KOPT-K1 (cell line): Measurements from ENCODE around the gene PTPRH.
"Not testable (repeated sequence)": the region's sequence is repeated elsewhere in the genome, so short reads cannot be mapped to it uniquely, and the experiment has no call there.

Experiments
- H3K27ac ChIP-seq: fragments of 200-600 bp; sonication (generic); 2 replicates; pipeline ENCODE4 v1.5.1; 2016; ENCODE audit warnings: antibody characterized with exemption, mild to moderate bottlenecking, low read depth, low read length; ENCODE audit not compliant: poor library complexity, severe bottlenecking
- H3K36me3 ChIP-seq: fragments of 200-600 bp; sonication (generic); 2 replicates; pipeline ENCODE4 v1.5.1; 2017; ENCODE audit warnings: antibody characterized with exemption, mild to moderate bottlenecking, low read length, moderate library complexity; ENCODE audit not compliant: insufficient read depth
- H3K9me3 ChIP-seq: fragments of 200-600 bp; sonication (generic); 2 replicates; pipeline ENCODE4 v1.5.1; 2017; ENCODE audit warnings: antibody characterized with exemption, low read length, mild to moderate bottlenecking; ENCODE audit not compliant: insufficient read depth, poor library complexity, severe bottlenecking

Gene PTPRH

DNA sequence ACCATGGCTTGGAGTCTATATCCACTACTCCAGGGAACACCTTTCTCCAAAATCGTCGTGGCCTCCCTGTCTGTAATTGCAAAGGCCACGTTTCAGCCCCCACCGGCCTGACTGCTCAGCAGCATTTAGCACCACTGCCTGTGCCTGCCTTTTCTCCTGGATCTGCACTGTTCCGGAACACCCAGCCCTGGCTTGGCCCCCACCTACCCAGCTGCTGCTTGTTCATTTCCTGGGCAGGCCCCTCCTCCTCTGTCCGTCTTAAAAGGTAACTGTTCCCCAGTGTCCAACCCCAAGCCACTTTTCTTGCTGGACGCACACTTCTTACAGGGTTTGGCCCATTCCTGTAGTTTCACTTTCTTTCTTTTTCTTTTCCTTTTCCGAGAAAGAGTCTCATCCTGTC lies 20.7 kb downstream of the PTPRH start:
- no peaks in the 10 kb centered on the region for H3K36me3 ChIP-seq
- H3K27ac ChIP-seq, result no peak overlapping the region

DNA sequence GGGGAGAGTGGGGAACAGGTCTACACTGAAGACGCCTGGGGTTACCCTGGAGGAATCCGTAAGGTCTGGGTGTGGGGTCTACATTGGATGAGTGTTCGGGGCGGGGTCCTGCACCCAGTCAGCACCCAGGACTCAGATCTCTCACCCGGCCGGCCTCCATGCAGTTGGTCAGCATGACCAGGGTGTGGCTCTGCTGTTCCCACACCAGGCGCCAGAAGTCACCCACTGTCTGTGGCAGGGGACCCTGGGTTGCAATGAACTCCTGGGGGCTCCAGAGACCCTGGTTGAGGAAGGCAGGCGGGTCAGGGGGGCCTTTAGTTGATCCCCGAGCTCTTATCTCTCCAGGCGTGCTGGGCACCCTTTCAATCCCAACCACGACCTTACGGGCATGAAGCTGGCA lies 23.2 kb downstream of the PTPRH start:
- H3K27ac ChIP-seq, result no peak overlapping the region
- no peaks in the 10 kb centered on the region for H3K36me3 ChIP-seq
- H3K9me3 ChIP-seq, result no peaks in the 10 kb centered on the region

More for the DNA sequence above, 20.7 kb downstream of the PTPRH start:
- H3K9me3 ChIP-seq, result no peaks in the 10 kb centered on the region

DNA sequence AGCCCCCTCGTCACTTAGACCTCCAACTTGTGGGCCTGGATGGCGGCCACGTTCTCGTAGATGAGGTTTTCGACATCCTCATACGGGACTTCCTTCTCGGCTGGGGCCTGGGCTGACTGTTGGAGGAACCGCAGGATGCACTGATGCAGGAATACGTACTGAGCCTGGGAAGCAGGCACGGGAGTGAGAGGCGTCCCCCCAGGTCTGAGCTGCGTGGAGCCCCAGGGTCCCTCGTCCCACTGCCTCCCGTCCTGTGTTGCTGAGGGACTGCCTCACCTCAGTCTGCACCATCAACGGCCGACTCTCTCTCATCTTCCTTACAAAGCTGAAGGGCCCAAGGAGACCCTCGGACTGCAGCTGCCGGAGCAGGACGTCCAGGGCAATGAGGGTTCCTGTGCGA lies 27.6 kb downstream of the PTPRH start:
- H3K36me3 ChIP-seq, result no peaks in the 10 kb centered on the region
- H3K9me3 ChIP-seq, result no peaks in the 10 kb centered on the region
- H3K27ac ChIP-seq, result no peak overlapping the region

DNA sequence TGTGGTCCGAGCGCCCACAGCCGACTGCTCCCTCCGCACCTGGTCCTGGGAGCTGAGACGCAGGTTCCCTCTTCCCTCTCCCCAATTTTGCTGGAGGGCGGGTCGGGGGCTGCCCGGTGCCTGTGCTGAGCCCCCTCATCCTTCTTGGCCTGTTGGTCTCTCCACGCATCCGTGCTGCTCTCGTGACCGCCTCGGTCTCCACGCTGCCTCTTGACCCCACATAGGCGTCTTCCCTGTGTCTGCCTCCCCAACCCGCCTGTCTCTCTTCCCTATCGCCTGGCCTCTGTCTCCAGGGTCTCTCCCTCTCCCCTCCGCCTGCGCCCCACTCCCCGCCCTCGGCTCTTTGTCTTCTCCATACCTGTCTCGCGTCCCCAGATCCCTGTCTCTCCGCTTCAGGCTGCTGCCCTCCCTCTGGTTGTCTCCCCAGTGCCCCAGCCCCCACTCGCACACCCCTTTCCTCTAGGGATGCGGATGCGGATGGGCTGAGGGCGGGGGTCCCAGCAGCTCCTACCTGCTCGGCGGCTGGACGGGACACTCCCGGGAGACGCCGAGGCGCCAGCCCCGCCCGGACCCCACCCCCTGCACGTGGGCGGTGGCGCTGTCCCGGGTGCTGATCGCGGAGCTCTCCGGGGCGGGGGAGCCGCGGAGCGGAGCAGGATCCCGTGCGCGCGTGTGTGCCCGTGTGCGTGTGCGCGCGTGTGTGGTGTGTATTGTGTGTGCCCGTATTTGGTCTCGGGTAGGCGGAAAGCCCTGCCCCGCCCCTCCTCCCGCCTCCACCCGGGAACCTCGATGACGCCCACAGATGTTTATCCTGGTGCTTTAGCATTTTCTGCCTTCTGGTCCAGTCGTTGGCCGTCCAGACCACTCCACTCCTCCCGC lies 29.5 kb downstream of the PTPRH start, which contains the start of gene SYT5:
Gene SYT5, minus strand, starts transcription at position 684 of the 879 bp plus-strand sequence. CDS start 1,248 bp downstream, outside the sequence.
- H3K27ac ChIP-seq, result no peak within 1 kb of the TSS
- no peaks in the 10 kb centered on the region for H3K36me3 ChIP-seq
- peaks cover 6% of the 10 kb centered on the region for H3K9me3 ChIP-seq

DNA sequence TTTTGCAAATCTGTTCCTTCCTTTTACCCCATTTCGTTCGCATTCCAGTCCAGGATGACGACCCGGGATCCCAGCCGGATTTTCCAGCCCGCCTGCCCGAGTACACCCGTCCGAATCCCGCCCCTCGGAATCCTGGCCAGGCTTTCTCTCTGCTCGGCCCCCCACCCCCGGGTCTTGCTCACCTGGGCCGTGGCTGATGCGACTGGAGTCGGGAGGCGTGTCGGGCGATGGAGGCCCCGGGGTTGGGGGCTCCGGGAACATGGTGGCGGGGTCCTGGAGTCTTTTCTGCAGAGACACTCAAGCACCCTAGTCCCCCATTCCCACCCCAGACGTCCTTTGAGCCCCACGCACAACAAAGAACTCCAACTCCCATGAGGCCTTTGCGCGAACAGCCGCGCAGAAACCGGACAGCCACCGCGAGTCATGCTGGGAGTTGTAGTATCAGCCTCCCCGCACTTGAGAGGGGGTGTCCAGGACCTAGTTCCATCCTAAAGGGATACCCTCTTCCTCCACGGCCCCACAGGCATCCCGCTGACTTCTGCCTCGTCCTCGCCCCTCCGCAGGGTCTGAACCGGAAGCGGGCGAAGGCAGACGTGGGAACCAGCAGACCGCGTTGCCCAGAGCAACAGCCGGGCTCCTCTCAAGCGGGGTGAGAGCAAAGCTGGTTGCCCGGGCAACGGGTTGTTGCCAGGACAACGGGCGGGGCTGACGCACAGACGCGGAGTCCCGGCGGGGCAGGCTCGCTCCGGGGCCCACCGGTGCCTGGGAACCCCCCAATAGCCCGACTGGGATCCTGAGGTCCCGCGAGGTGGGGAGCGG lies 30.3 kb downstream of the PTPRH start:
- peaks cover 6% of the 10 kb centered on the region for H3K9me3 ChIP-seq
- no peaks in the 10 kb centered on the region for H3K36me3 ChIP-seq
- H3K27ac ChIP-seq, result no peak overlapping the region

DNA sequence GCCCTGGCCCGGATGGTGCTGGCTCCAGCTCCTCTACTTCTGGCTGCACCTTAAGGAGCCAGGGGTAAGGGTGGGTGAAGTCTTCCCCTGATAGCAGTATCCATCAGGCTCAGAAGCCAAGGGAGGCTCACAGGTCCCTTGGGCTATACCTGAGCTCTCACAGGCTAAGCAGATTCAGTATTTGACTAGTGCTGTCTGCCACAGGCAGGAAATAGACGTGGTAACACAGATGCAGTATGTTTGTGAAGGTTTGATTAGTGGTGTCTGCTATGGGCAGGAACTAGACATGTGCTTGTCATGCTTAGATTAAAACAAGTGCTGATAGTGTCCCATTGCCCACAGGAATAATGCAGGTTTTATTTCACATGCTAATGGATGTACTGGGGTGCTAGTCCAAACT lies 33.2 kb downstream of the PTPRH start:
- Histone ChIP-seq H3K27ac (no peak overlapping the region), H3K9me3 (peaks cover 6% of the 10 kb centered on the region), H3K36me3 (no peaks in the 10 kb centered on the region)

DNA sequence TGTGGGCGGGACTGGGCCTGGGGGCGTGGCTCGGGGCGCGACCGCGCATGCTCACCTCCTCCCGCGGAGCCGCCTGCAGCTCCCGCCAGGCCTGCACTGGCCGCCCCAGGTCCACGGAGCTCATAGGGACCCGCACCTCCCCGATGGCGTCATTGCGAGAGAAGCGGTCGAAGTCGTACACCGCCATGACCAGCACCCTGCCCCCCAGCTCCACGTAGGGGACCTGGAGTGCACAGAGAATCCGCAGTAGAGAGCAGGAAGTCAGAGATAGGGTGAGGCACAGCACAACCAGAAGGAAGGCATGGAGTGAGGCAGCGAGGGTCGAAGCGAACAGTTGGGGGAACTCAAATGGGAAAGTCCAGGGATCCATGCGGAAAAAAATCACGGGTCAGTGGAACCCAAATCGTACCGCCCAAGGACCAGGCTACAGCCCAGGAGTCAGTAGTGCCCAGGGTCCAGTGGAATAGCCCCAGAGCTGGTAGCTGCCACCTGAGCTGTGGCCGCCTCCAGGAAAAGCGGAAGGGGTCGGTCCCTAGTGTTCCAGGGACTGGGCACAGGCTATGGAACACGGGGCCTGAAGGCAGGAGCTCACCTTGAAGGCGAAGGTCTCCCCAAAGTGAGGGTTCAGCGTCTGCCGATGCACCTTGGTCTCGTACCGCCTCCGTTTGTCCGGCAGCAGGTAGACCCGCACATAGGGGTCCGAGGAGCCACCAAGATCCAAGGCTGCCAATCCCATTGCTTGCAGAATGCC lies 34.0 kb downstream of the PTPRH start:
- no peak overlapping the region for H3K27ac ChIP-seq
- no peaks in the 10 kb centered on the region for H3K36me3 ChIP-seq
- H3K9me3 ChIP-seq, result peaks cover 6% of the 10 kb centered on the region

DNA sequence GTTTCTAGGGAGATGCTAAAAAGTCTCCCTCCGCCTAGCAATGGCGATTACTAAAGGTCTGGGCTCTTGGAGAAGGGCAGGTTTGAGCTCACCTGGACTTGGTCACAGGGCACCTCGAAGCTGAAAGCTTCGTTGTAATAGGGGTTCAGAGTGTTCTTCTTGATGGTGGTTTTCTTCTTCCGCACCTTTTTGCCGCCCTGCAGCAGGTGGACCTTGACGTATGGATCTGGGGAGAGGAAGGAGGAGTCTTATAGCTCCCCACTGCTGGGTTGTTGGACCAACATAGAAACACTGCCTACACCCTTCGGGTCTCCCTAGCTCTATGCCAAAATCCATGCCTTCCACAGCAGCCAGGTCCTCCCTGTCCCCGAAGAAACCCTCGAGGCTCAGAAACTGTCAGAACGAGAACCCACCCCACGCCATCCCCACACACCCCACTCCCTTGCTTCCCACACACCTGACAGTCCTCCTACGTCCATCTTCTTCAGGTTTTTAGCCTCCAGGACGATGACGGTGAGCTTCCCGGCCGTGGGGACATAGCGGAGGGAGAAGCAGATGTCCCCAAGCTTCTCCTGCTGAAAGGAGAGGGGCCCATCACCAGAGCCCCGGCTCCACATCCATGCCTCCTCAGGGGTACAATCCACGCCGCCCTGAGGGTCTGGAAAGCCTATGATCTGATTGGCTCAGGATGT lies 34.7 kb downstream of the PTPRH start:
- peaks cover 6% of the 10 kb centered on the region for H3K9me3 ChIP-seq
- no peak overlapping the region for H3K27ac ChIP-seq

DNA sequence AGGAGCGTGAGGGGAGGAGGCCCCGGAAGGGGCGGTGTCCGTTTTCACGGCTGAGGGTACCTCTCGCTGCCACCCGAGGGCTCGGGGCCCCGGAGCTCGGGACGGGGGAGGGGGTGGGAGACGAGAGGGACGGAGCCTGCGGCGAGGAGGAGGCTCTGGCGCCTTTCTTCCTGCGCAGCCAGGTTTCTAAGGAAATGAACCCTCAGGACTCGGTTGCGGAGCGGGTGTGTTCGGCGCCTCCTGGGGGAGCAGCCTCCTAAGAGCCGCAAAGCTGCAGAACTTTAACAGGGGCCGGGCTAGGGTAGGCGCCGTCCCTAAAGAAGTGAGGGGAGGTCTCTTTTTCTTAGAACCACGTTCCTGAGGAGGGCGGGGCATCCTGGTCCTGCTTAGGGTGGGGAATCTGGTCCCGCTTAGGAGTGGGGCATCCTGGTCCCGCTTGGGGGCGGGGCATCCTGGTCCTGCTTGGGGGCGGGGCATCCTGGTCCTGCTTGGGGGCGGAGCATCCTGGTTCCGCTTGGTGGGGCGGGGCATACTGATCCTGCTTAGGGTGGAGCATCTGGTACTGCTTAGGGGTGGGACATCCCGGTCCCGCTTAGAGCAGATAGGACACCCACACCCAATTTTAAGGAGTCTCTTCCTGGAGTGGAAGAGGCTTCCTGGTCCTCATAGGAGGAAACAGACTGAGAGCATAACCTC lies 35.4 kb downstream of the PTPRH start:
- no peak overlapping the region for H3K27ac ChIP-seq
- peaks cover 6% of the 10 kb centered on the region for H3K9me3 ChIP-seq
- no peaks in the 10 kb centered on the region for H3K36me3 ChIP-seq

More for the DNA sequence above, 34.7 kb downstream of the PTPRH start:
- H3K36me3 ChIP-seq, result no peaks in the 10 kb centered on the region

DNA sequence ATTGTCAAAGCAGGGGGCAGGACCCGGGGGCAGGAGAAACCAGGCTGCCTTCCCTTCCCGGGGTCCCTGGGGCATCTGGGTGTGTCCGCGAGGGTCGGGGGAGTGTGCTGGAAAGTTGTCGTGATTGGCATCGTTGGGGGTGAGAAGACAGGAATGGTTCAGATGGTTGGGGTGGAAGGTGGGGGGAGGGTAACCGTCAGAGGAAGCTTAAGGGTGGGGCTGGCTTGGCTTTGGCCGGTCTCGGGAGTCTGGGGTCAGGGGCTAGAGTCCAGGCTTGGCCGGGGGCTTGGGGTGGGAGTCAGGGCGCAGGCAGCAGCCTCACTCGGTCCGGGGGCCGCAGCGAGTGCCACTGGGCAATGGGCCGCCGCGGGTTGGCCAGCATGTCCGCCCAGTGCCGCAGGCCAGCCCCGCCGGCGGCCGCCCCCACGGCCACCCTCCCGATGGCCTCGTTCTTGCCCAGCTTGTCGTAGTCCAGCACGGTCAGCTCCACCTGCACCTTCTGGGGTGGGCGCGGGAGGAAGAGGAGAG lies 36.1 kb downstream of the PTPRH start:
- no peak overlapping the region for H3K27ac ChIP-seq
- no peaks in the 10 kb centered on the region for H3K36me3 ChIP-seq
- H3K9me3 ChIP-seq, result peaks cover 6% of the 10 kb centered on the region

DNA sequence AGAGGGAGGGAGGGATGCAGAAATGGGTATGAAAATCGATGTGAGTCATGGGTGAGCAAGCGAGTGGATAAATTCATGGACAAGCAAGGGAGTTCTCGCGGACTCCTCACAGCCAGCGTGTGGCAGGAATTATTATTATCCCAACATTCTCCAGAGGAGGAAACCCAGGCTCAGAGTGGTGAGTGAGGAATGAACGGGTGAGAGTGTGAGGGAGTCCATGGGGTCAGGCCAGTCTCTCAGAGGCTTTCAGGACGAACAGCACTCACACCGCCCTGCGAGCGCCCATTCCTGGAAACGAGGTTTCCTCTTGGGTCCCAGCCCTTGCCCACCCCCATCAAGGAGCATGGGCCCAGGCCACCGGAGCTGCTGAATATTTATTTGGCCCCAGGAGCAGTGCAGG lies 36.6 kb downstream of the PTPRH start:
- H3K27ac ChIP-seq, result no peak overlapping the region
- H3K36me3 ChIP-seq, result no peaks in the 10 kb centered on the region
- H3K9me3 ChIP-seq, result peaks cover 6% of the 10 kb centered on the region

DNA sequence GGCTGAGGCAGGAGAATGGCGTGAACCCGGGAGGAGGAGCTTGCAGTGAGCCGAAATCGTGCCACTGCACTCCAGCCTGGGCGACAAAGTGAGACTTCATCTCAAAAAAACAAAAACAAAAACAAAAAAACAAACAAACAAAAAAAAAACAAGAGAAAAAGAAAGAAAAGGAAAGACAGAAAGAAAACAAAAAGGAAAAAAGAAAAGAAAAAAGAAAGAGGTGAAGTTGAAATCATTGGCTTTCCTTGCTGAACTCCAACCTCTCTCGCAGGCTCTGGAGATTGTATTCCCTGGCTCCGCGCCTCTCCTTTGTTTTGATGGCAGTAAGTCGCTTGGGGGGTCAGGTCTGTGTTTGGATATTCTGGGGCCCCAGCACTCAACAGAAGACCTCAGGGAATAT lies 37.0 kb downstream of the PTPRH start:
- not testable (repeated sequence) for H3K9me3 ChIP-seq, H3K36me3 ChIP-seq, H3K27ac ChIP-seq

DNA sequence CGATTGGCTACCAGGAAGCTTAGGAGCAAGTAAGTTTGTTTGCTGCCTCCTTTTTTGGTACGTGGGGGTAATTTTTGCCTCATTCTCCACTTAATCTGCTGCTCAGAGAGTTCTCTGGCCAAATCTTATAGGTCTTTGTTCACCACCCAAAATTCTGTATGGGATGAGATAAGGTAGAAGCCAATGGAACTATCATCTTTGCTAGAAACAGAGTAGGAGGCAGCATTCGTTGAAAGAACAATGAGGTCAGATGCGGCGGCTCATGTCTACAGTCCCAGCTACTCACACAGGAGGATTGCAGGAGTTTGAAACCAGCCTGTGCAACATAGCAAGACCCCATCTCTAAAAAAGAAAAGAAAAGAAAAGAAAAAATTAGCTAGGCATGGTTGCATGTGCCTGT lies 37.9 kb downstream of the PTPRH start:
- Histone ChIP-seq H3K36me3 (no peaks in the 10 kb centered on the region), H3K9me3 (peaks cover 6% of the 10 kb centered on the region), H3K27ac (no peak overlapping the region)

DNA sequence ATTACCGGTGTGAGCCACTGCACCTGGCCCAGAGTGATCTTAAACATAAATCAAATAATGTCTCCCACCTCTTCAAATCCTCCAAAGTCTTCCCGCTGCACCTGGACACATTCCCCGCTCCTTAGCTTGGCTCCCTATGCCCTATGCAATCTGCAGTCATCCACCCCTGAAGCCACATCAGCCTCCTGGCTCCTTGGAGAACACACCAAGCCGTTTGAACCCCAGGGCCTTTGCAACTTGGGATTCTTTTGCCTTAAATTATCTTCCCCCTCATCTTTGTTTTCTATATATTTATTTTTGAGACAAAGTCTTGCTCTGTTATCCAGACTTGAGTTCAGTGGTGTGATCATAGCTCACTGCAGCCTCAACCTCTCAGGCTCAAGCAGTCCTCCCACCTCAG lies 40.2 kb downstream of the PTPRH start:
- no peaks in the 10 kb centered on the region for H3K36me3 ChIP-seq
- H3K27ac ChIP-seq, result no peak overlapping the region
- H3K9me3 ChIP-seq, result no peaks in the 10 kb centered on the region
